Measurements from ENCODE around the gene TMPRSS6.

Gene TMPRSS6

DNA sequence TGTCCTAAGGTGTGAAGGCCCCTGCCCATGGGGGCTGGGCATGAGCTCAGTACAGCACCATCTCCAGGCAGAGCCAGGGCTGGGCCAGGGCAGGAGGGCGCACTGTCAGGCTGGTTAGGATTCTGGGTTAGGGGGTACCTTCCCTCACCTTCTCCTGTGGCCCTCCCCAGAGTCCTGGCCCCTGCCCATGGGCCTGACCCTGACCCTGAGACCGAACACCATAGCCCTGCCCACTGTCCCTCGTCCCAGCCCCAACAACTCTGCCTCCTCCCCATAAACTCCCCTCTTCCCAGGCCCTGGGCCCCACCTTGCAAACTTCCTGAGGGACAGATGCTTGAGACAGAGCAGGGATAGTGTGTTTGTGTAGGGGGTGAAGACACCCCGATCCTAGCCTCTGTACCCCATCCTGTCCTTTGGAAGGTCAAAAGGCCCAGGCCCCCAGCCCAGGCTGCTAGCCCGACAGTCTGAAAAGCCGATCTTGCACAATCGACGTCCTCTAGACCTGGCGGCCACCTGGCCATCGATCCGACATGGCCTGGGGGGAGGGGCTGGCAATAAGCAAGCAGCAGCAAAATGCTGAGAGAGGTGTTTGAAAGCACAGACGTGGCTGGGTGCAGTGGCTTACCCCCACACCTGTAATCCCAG, 2.7 kb upstream of the TMPRSS6 start:
- no peak for DNase-seq

DNA sequence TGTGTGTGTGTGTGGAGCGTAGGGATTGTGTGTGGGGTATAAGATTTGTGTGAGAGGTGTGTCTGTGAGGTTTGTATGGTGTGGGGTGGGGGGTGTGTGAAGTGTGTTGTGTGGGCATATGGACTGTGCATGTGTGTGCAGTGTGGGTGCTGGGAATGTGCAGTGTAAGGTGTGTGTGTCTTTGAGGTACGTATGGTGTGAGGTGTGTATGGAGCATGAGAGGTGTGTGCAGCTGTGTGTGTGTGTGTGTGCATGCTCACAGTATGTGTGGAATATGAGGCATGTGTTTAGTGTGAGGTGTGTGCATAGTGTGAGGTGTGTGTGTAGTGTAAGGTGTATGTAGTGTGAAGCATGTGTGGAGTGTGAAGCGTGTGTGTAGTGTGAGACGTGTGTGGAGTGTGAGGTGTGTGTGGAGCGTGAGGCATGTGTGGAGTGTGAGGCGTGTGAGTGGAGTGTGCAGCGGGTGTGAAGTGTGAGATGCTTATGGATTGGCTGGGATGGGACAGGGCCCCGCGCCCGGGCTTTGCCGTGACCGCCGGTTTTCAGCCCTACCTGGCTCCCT, 1.7 kb upstream of the TMPRSS6 start:
- DNase-seq, result no peak

DNA sequence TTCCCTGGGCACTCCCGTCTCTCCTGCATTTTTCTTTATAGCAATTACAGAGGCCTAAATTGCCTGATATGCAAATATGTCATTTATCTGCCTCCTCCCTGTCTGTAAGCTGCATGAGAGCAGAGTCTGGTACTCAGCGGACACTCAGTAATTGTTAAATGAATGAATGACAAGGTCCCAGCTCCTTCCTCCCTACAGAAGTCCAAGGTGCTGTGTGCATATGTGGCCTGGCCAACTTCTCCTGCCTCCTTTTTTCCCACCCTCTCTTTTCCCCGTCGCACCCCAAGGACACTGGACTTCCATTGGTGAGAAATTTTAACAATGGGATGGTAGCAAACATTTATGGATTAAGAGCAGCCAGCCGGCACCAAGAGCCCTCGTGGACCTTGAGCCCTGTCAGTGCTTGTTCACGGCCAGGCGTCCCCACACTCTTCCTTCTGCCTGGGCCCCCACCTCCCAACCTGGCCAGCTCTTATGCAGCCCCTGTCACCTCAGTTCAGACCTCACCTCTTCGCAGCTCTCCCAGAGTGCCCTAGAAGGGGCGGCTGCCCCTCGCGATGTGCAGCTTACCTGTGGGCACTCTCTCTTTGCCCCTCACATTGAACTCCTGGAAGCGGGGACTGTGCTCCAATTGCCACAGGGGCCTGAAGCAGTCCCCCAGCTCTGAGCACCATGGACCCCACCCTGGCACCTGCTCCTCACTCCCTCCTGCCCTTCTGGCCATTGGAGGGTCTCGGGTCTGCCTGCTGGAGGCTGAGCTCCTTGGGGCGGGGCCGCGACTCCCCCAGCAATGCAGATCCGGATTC, 1.5 kb downstream of the TMPRSS6 start:
- no peak for DNase-seq

DNA sequence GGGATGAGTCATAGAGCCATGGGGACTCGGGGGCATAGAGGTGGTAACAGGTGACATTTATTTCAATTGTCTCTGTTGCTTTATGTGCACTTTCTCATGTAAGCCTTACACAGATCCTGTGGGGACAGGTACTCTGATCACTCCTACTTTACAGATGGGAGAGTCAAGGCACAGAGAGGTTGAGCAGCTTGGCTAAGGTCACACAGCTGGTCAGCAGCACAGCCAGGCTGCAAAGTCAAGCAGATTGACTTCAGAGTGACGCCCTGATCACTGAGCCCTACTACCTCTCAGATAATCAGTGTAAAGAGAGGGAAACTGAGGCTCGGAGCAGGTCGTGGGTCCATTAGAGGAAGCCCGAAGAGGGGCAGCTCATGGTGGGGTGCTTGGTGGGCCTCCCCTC, 3.5 kb downstream of the TMPRSS6 start:
- no peak for DNase-seq

DNA sequence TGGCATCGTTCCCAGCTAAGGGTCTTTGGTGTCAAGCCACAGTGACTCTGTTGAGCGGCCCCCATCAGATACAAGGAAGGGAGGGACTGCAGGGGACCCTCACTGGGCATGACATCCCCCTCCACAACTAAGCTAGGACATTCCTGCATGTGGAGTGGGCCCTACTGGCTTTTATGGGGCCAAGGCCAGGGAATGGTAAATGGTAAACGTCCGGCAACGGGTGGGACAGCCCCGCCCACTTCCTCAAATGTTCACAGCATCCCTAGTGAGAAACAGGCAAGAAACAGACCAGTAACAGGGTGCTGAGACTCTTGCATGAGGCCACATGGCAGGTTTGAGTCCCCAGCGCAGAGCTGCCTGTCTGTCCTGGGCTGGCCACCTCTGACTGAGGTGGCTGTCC, 4.4 kb downstream of the TMPRSS6 start:
- DNase-seq, result no peak

DNA sequence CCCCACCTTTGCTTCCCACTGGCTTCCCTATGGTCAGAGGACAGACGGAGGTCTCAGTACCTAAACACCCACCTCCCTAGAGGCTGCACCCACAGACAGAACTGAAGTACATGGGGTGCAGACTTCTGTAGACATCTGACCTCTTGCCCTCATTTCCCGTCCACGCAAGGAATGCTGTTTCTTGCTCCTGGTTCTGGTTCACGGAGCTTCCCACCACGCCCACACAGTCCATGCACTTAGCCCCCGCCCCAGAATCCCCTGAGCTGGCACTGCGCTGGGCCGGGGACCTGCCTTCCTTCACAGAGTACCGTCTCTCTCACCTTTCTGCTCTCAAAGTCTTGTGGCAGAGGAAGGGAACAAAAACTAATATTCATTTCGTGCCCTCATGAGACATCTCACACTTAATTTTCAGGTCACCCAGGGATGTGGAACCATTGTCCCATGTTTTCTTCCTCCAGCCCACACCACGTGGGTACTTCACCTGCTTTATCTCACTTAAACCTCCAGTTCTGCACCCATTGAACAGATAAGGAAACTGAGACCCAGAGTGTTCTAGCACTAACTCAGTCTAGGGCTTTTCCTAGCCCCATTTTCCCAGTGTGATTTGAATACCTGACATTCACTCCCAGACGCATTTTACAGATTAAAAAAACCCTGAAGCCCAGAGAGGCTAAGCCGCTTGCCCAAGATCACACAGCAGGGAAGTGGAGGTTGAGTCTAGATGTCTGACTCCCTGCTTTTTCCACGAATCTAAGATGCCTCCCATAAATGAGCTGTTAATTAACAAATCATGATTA, 5.7 kb downstream of the TMPRSS6 start:
- no peak for DNase-seq

DNA sequence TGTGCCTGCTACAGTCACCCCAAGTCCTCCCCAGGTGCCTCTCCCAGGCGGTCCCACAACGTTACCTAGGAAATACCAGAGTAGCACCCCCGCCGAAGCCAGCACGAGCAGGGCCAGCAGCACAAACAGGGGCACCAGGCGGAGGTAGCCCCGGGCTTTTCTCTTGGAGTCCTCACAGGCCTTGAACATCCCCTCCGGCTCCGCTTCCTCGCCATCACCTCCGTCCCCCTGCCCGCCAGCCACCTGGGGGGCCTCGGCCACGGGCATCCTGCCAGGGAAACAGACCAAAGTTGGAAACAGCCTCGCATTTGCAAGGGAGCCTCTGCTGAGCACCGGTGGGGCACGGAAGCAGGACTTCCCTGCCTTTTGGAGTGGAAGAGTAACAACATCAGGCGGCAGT, 6.4 kb downstream of the TMPRSS6 start:
- no peak for DNase-seq

DNA sequence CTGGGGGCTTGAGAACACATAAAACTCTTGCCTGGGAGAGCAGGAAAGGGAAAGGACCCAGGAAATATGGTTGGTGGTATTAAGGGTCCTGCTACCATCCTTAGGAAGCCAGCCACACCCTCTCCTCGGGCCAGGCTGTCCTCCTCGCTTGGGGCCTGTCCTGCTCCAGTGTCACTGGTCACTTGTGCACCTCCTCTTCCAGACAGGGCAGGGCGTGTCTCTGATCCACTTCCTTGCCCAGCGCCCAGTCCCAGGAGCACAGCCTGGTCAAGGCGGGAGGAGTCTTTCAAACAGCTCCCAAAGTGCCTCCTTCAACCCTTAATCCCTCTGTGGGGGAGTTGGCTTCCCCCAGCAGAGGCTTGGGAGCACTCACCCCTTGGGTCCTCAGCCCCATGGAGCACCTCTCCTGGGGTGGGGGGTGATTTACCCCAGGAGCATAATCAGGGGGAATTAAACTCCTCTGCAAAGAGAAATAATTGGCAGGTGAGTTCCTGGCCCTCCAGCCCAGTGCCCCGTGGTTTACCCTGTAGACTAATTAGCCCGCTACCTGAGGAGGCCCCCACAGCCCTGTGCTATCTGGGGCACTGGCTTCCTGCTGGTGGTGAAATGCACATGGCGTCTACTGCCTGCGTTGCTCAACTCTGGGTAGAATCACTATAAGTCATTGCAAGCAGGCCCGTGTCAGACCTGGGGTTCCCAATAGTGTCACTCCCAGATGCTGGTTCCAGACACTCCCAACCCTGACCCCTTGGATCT, 8.0 kb downstream of the TMPRSS6 start:
- no peak for DNase-seq

DNA sequence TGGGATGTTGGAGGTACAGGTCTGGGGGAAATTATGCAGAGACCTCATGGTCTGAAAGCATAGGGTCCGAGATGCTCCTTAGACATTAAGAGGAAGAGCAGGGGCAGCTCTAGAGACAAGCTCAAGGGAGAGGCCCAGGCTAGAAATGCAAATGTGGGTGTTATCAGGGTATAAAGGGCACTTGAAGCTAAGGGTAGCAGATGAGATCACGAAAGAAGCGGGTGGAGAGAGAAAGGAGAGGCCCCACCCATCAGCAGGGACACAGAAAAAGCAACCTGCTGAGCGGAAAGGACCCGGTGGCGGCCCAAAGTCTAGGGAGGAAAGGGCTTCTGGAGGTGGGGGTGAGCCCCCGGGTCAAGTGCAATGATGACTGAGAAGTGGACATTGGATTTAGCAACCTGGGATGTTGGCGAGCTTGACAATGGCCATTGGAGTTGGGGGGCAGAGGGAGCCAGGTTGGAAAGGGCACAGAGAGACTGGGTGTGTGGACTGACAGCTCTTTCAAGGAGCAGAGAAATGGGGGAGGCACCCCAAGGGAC, 8.9 kb downstream of the TMPRSS6 start:
- DNase-seq, result peak in 1 of 2 donors; percentile 30

DNA sequence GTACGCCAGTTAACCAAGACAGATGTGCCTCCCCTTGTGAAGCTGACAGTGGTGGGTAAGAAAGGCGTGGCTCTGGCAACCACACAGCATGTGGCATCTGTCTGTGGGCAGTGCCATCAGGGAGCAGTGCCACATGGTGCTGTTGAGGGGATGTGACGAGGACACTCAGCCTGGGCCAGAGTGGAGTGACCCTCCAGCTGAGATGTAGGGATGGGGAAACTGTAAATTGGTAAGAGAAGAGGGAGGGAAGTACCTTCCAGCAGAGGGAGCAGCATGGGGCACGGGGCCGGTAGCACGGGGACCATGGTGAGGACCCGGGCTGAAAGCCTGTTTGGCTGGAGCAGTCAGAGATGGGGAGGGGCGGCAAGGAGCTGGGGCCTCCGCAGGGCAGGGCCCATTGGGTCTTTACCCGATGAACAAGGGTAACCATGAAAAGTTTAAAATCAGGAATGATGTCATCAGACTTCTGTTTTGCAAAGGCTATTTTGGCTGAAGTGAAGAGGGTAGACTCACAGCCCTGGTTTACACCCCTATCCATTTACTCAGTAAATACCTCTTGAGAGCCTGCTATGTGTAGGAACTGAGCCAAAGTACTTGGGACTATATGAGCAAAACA, 10.4 kb downstream of the TMPRSS6 start:
- DNase-seq, result no peak

DNA sequence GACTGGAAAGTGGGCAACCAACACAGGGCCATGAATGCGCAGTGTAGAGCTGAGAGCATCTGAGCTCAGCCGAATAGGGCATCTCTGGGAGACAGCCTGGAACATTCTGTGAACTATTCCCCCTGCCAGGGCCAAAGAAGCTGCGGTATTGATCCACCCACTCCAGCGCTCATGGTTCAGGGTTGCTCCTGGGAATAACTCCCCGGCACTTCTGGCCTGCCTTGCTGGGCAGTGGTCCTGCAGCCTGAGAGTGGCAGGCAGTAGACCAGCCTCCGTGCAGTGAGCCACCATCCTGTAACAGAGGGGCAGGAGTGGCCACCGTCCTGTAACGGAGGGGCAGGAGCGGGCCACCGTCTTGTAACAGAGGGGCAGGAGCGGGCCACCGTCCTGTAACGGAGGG, 12.2 kb downstream of the TMPRSS6 start:
- DNase-seq, result no peak

DNA sequence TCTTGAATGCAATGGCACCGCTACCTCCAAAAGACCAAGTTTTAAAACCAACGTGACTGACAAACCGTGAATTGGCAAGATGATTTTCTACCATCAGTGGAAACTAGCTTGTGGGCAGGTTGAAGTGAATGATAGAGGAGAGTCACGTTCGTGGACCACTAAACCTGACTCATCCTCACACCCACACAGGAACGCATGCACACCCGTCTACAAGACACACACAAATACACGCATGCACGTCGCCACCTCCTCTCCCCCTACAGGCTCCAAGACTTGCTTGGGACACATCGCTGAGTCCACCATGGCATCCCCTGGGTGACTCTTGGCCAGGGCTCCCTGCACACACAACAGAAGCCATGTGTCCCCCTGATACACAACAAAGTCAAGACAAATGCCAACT, 14.4 kb downstream of the TMPRSS6 start:
- DNase-seq, result no peak

DNA sequence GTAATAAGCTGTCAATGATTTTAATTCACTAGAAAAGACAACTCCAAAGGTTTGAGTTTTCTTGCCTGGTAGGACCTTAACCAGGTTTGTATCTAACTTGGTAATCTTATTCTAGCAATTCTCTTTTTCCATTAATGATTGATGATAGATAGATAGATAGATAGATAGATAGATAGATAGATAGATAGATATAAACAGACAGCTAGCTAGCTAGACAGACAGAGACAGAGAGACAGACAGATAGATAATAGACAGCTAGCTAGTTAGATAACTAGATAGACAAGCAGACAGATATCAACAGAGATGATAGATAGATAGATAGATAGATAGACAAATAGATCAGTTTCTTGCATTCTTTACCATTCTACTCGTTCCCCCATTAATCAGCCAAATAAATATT, 15.3 kb downstream of the TMPRSS6 start:
- DNase-seq, result no peak

DNA sequence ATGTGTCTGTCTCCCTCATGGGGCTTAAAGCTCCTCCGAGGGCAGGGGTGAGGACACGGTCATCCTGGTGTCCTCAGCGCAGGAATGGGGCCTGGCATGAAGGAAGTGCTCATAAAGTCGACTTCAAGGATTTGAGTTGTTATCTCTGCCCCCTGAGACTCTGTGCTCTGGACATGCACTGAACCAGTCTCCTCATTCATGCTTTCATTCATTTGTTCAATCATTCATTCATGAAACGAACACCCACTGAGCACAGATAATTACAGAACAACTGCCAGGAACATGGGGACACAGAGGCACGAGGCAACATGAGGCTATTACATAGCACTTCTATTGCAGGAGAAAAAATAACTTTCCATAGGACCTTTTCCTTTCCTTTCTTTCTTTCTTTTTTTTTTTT, 16.5 kb downstream of the TMPRSS6 start:
- no peak for DNase-seq

DNA sequence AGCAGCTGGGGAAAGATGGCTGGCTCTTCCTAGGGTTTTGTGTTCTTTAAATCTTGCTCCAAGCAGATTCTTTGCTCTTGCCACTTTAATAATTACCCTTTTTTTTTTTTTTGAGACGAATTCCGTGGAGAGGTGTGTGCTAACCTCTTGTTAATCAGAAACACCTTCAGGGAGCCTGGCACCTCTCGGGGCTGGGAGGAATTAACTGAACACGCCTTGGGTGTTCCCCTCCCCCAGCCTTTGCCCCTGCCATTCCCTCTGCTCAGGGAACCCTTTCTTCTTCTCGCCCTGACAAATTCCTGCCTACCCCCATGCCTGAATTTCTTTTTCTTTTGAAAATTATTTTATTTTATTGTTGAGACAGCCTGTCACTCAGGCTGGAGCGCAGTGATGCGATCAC, 17.5 kb downstream of the TMPRSS6 start:
- no peak for DNase-seq

DNA sequence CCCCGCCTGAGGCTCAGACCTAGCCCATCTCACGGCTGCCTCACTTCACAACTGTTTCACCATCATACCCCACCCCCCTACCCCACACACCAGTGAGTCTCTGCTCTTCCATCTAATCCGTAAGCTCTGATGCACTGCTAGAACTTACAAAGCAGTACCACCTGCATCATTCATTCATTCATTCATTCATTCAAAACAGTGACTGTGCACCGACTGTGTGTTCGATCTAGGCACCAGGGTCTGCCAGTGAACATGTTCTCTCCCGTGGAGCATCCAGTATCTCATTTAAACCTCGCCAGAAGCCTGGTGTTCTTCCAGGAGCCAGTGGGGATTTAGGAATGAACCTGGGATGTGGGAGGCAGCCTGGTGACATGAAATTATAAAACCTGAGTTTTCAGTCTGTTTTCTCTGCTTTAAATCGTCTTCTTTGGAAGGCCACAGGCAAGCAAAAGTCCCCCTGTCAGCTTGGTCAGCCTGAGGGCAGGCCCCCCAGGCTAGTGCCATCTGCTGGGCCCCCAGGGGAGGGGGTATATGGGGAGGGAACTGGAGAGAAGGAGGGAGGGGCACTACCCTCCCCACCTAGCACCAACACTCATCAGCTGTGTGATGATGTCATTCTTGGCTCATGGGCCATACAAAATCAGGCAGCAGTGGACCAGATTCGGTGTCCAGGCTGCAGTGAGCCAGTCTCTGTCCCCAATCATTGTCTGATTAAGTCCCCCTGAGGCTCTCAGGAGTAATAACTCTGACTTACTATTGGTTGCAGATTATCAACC, 18.4 kb downstream of the TMPRSS6 start:
- DNase-seq, result no peak

DNA sequence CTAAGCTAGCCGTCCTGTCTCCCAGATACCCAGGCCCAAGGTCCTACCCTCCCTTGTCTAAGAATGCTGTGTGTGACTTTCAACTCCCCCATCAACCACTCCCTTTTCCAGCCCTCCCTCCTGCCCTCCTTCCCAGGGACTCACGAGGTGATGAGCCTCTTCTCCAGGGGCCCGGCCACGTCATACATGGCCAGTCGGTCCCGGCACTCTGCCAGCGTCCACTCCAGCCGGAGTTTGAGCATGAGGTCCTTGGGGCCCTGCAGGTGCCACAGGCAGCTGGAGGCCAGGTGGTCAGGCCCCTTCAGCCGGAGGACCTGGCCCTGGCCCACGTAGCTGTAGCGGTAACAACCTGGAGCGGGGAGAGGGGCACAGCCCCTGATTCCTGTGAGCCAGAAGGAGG, 20.1 kb downstream of the TMPRSS6 start:
- DNase-seq, result no peak

DNA sequence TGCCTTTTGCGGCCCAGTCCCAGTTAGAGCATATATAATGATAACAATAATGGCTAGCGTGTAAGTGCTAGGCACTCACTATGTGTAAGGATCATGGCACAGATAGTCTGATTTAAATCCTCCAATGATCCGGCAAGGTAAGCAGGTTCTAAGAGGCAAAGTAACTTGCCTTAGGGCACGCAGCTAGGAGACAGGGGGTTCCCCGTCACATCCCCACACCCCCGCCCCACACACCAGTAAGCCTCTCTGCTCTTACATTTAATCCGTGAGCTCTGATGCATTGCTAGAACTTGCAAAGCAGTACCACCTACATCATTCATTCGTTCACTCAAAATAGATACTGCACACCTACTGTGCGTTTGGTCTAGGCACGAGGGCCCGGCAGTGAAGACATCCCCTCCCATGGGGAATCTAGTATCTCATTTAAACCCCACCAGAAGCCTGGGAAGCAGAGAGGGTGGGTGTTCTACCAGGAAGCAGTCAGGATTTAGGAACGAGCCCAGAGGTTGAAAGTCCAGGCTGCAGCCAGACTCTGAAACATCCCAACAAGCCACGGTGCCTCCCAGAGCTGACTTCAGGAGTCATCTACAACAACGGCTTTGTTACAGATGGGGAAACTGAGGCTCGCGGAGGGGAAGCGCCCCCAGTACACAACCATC, 20.6 kb downstream of the TMPRSS6 start:
- DNase-seq, result no peak

DNA sequence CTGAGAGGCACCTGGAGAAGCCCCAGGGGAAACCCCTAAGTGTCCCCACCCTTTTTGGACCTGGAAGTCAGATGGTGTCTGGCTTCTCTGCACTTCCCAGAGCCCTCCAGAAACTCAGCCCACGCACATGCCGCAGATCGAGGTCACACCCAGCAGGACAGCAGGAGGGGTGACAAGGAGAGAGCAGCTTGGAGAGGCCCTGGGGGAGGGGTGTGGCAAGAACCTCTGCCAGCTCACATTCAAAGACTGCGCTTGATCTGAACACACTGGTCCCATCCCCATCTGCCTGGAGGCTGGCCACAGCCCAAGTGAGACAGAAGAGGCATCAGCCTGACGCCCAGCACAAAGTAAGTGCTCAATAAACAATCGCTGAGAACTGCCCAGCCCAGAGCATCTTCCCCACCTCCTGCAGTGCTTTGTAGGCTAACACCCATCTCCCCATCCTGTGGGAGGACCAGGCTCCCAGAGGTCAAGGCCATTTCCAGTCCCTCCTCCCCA, 21.4 kb downstream of the TMPRSS6 start:
- peak in 1 of 2 donors; percentile 41 for DNase-seq

DNA sequence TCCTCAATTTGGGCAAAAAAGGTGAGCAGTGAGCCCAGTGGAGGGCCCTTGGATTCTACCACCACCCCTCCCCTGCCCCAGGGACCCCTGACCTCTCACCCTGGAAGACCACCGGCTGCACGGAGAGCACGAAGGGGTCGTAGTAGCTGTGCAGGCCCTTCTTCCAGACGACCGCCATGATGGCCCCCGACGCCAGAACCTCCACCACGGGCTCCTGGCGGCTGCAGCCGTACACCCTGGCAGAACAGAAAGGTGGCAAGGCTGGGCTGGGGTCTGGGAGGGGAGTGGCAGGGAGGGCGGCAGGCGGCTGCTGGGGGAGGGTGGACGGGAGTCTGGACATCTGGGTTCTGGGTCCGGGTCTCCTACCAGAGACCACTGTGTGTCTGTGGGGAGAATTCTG, 23.3 kb downstream of the TMPRSS6 start:
- no peak for DNase-seq

Data from CD4-positive, alpha-beta T cell treated with Interferon alpha-2 for 1 hour (primary cell).